Fibroblast of pulmonary artery (primary cell): ENCODE results near the gene PODXL2.
A peak's percentile ranks its signal among the peaks of the same experiment; 100 is the strongest.

ENCODE experiments used
- DNase-seq: peaks from one replicate; pipeline ENCODE4 v3.0.0-alpha.2; 2010; ENCODE audit warnings: low read depth
- H3K4me3 ChIP-seq: replicated peaks from 2 replicates; pipeline ENCODE4 v1.5.1; 2011; ENCODE audit warnings: low read depth, mild to moderate bottlenecking, control low read depth, low read length, moderate library complexity
- TF ChIP-seq, protein P1 (sequence below): IDR thresholded peaks from 2 replicates; pipeline ENCODE4 v1.5.1; 2011; ENCODE audit warnings: mild to moderate bottlenecking, control low read depth, low read length, inconsistent platforms; ENCODE audit errors: missing control alignments

The PODXL2 gene

DNA sequence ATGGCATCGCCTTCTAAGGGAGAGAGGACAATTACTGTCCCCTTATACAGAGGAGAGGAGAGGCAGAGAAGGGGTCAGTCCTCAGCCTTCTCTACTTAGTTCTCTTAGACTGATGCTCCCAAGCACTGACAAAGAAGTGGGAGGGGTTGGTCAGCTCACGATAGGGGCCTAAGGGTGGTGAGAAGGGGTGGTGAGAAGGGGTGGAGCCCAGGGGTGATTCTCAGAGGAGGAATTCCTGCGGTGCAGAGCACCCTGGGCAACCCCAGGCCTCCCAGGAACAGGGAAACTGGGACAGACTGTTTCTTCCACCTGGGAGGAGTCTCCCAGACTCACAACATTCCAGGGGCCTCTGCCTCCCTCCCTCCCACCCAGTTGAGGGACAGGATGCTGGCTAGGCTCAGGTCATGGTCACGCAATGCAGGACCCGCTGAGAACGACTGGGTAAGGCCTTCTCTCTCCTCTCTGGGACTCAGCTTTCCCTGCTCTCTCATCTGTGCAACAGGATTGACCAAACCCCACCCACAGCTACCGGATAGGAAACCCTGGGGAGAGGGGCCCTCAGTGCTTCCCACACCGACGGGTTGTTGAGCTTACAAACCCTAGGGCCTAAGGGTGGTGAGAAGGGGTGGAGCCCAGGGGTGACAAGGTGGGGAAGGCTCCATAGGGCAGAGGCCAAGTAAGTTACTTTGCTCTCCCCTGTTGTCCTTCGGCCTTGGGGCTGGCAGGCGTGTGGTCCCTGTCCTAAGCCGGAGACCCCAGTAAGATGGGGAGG is 40.0 kb upstream of the PODXL2 start:
- TF ChIP-seq, protein P1, sequence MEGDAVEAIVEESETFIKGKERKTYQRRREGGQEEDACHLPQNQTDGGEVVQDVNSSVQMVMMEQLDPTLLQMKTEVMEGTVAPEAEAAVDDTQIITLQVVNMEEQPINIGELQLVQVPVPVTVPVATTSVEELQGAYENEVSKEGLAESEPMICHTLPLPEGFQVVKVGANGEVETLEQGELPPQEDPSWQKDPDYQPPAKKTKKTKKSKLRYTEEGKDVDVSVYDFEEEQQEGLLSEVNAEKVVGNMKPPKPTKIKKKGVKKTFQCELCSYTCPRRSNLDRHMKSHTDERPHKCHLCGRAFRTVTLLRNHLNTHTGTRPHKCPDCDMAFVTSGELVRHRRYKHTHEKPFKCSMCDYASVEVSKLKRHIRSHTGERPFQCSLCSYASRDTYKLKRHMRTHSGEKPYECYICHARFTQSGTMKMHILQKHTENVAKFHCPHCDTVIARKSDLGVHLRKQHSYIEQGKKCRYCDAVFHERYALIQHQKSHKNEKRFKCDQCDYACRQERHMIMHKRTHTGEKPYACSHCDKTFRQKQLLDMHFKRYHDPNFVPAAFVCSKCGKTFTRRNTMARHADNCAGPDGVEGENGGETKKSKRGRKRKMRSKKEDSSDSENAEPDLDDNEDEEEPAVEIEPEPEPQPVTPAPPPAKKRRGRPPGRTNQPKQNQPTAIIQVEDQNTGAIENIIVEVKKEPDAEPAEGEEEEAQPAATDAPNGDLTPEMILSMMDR: no peak
- H3K4me3 ChIP-seq: peak overlapping the region; percentile 80
- DNase-seq: peak; percentile 57

DNA sequence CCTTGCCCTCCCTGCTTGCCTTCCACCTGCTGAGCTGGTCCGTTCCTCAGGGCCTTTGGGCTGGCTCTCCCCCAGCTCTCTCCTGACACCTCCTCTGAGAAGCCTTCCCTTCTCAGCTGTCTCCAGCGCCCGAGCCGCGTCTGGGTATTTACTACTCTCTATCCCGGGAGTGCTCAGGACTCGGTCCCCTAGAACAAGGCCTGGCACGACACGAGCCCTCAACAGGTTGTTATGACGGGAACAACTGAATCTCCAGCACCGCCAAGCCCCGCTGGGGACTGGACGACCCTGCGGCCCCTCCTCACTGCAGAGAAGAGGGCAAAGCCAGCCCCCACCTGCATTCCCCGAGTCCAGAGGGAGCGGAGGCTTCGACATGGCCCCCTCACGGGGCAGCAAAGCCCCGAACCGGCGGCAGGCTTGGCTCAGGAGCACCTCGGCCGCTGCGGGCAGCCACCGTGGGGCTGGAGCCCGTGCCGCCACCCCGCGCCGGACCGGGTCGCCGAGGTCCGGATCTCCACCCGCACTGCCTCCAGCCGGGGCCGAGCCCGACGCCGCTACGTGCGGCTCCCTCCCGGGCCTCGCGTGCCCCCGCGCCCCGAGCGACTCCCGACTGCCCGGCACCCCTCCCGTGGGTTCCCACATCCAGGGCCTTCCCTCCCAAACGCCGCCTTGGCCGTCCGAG is 39.2 kb upstream of the PODXL2 start:
- TF ChIP-seq, protein P1: no peak
- no peak for DNase-seq

DNA sequence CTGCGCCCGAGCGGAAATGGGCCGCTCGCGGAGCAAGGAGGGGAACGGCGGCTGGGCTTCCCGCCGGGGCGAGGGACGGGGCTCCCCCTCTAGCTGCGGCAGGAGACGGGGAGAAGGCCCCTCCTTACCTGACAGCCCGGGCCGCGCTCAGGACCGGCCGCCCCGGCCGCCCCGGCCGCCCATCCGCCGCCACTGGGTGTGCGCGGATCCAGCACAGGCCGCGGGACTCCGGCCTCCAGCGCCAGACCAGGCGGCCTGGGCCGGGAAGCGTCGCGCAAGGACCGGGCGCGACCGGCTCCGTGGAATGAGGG is 38.7 kb upstream of the PODXL2 start:
- peak overlapping the region; percentile 80 for H3K4me3 ChIP-seq
- no peak for DNase-seq
- TF ChIP-seq, protein P1: no peak

More for the DNA sequence above, 39.2 kb upstream of the PODXL2 start:
- peak overlapping the region; percentile 80 for H3K4me3 ChIP-seq

DNA sequence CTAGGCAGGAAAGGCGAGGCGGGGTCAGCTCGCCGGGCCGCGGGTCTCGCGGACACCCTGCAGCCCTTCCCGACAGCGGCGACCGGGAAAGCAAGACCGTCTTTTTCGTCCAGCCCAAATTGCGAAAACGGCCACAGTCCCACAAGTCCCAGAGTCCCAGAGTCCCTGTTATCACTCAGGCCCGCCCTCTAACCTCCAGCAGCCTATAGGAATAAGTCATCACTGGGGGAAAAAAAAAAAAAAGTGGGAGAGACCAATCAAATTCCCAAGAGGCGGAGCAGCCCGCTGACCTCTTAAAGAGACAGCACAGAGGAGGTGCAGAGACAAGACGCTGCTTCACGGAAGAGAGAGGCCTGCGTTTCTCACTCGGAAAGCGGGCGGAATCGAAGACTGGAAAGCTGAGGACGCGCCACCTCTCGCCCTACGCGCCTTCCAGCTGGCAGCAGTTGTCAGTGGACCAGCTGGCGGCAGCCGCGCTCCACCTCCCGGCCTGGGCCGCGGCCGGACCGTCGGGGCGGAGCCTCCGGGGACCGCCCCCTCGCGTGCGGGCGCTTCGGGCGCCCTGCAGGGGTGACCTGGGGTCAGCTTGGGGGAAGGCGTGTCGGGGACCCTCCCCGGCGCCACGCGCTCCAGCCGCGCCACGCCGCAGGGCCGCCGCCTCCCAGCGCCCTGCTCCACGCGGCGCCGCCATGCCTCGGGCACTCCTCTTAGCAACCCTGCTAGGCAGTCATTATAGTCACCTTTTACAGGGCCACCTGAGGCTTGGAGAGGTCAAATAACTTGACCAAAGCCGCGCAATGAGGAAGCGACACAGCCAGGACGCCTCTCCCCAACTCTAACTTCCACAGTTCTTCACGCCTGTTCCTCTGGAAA is 38.2 kb upstream of the PODXL2 start, which contains the start of gene TPRA1:
TPRA1 (minus strand) TSS at position 141 of the 873 bp plus-strand sequence. CDS start 10,587 bp downstream, outside the sequence.
- peak within 1 kb of the TSS; percentile 80 for H3K4me3 ChIP-seq
- TF ChIP-seq, protein P1: no peak
- DNase-seq: peak; percentile 97

DNA sequence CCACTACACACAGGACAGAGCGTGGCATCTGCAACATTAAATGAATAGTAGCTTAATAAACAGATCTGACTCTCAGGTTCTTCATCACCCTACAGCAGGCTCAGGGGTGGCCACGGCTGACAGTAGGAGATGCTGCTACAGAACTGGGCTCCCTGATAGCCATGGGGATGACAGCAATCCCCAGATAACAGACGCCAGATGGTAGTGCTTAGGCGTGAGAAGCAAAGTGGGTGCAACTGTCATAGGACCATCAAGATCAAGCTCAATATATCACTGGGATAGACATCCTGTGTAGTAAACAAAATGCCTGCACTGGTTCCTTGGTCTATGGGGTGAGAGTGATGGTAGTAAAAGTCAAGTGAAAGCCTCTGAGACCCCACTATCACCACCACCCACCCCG is 35.8 kb upstream of the PODXL2 start:
- H3K4me3 ChIP-seq: no peak overlapping the region
- TF ChIP-seq, protein P1: no peak

DNA sequence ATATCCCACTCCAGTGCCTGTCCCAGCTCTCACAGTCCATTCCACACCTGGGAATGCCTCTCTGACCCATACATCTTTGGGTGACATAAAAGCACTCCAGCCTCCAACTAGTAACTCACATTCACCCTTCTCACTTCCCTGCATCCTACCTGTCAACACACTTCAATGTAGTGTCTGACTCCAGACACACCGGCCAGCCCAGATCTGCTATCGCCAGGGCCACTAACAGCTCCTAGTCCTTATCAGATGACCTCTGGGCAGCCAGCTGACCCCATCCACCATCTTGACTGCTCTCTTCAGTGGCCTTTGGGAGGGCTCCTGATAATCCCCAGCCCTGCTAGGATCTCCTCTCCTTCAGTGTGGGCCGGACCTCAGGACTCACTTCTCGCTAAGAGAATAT is 33.7 kb upstream of the PODXL2 start:
- DNase-seq: no peak
- no peak overlapping the region for H3K4me3 ChIP-seq
- TF ChIP-seq, protein P1: no peak

More for the DNA sequence above, 35.8 kb upstream of the PODXL2 start:
- DNase-seq: no peak
